ENCODE results near the gene ESRRG.

ESRRG gene

DNA sequence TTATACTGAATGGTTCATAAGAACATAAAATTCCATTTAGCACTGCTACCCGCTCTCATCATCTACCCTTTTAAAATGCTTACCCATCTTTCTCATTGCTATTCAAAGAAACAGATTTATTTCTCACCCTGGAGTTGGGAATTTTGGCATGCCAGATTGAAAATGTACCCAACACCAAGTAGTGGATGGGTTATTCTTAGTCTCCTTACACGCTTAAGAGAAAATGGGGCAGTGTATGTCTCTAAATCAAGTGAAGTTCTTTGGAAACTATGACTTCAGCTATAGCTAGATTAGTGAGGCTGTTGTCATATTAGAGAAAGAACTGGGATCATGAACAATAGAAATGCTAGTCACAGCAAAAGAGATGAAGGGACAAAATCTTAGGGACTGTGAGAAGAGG, 27.7 kb upstream of the ESRRG start:
- no peak overlapping the region for H3K27ac ChIP-seq (ENCODE audit: low read length)
- H3K9me2 ChIP-seq (replicated peaks; ENCODE audit: insufficient read depth, low read length), result no peaks in the 10 kb centered on the region
- H3F3A ChIP-seq (ENCODE audit: insufficient read depth, low read length), result no peaks in the 10 kb centered on the region
- no peak for TF ChIP-seq EZH2phosphoT487 (IDR thresholded peaks at IDR 0.05; ENCODE audit: low read length)
- TF ChIP-seq, protein P1, sequence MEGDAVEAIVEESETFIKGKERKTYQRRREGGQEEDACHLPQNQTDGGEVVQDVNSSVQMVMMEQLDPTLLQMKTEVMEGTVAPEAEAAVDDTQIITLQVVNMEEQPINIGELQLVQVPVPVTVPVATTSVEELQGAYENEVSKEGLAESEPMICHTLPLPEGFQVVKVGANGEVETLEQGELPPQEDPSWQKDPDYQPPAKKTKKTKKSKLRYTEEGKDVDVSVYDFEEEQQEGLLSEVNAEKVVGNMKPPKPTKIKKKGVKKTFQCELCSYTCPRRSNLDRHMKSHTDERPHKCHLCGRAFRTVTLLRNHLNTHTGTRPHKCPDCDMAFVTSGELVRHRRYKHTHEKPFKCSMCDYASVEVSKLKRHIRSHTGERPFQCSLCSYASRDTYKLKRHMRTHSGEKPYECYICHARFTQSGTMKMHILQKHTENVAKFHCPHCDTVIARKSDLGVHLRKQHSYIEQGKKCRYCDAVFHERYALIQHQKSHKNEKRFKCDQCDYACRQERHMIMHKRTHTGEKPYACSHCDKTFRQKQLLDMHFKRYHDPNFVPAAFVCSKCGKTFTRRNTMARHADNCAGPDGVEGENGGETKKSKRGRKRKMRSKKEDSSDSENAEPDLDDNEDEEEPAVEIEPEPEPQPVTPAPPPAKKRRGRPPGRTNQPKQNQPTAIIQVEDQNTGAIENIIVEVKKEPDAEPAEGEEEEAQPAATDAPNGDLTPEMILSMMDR (IDR thresholded peaks at IDR 0.05; ENCODE audit: low read length), result no peak
- no peak for TF ChIP-seq EZH2 (optimal IDR thresholded peaks at IDR 0.05; ENCODE audit: low read depth, low read length)
- no peak overlapping the region for H3K4me2 ChIP-seq (ENCODE audit: low read depth, low read length)
- DNase-seq, result no peak
- H2AFZ ChIP-seq (ENCODE audit: low read length), result no peak overlapping the region
- no peaks in the 10 kb centered on the region for H3K27me3 ChIP-seq (replicated peaks; ENCODE audit: insufficient read depth, low read length)
- no peaks in the 10 kb centered on the region for H3K79me2 ChIP-seq (ENCODE audit: low read length)
- no peak overlapping the region for H3K4me3 ChIP-seq (ENCODE audit: low read length)
- H4K20me1 ChIP-seq (ENCODE audit: insufficient read depth, low read length), result no peaks in the 10 kb centered on the region
- no peaks in the 10 kb centered on the region for H3K4me1 ChIP-seq (ENCODE audit: low read length)
- H3K36me3 ChIP-seq (replicated peaks; ENCODE audit: insufficient read depth, low read length), result no peaks in the 10 kb centered on the region
- H3K9me3 ChIP-seq (replicated peaks; ENCODE audit: insufficient read depth, low read length), result no peaks in the 10 kb centered on the region
- no peak overlapping the region for H3K9ac ChIP-seq (ENCODE audit: low read length)

DNA sequence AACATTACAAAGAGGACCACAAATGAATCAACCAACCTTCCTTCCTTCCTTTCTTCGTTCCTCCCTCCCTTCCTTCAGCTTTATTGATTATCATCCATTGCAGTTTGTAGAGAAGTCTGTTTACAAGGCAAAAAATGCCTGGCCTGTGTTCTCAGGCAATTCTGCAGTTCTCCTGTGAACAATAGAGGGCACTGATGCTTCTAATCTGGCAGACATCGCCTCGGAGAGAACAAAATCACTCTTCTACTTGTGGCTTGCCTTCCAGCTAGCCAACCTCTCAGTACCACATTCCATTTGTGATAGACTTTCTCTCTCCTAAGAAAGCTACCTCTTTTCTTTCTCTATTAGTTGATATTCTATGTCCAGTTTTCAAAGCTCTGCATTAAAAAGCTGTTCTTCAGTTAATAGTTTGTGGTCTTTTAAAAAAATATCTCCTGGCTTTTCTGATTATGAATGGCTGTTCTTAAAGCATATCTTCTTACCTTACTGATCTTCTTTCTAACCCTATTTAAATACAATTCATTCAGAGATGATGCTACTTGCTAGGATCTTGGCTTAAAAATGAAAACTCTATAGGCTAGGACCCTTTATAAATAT, 26.9 kb upstream of the ESRRG start:
- H3K9me3 ChIP-seq (replicated peaks; ENCODE audit: insufficient read depth, low read length), result no peaks in the 10 kb centered on the region
- H3K4me3 ChIP-seq (ENCODE audit: low read length), result no peak overlapping the region
- no peaks in the 10 kb centered on the region for H3K79me2 ChIP-seq (ENCODE audit: low read length)
- no peaks in the 10 kb centered on the region for H3F3A ChIP-seq (ENCODE audit: insufficient read depth, low read length)
- H3K36me3 ChIP-seq (replicated peaks; ENCODE audit: insufficient read depth, low read length), result no peaks in the 10 kb centered on the region
- no peak overlapping the region for H3K27ac ChIP-seq (ENCODE audit: low read length)
- H3K4me1 ChIP-seq (ENCODE audit: low read length), result no peaks in the 10 kb centered on the region
- peak; percentile 66 for DNase-seq
- H3K27me3 ChIP-seq (replicated peaks; ENCODE audit: insufficient read depth, low read length), result no peaks in the 10 kb centered on the region
- H3K9me2 ChIP-seq (replicated peaks; ENCODE audit: insufficient read depth, low read length), result no peaks in the 10 kb centered on the region
- no peaks in the 10 kb centered on the region for H4K20me1 ChIP-seq (ENCODE audit: insufficient read depth, low read length)
- TF ChIP-seq, protein P1 (IDR thresholded peaks at IDR 0.05; ENCODE audit: low read length), result peak; percentile 82
- no peak for TF ChIP-seq EZH2phosphoT487 (IDR thresholded peaks at IDR 0.05; ENCODE audit: low read length)
- H2AFZ ChIP-seq (ENCODE audit: low read length), result no peak overlapping the region
- no peak overlapping the region for H3K9ac ChIP-seq (ENCODE audit: low read length)
- no peak overlapping the region for H3K4me2 ChIP-seq (ENCODE audit: low read depth, low read length)

- Histone ChIP-seq H3K4me3 (ENCODE audit: low read length) (no peak overlapping the region), H3K79me2 (ENCODE audit: low read length) (no peaks in the 10 kb centered on the region)
These were observed 26.0 kb upstream of the ESRRG start for GRCh38 chr1:216749232-216749631.

More at GRCh38 chr1:216749232-216749631, 26.0 kb upstream of the ESRRG start:
- Histone ChIP-seq H2AFZ (ENCODE audit: low read length) (no peak overlapping the region), H3K9me3 (replicated peaks; ENCODE audit: insufficient read depth, low read length) (no peaks in the 10 kb centered on the region), H3K4me1 (ENCODE audit: low read length) (no peaks in the 10 kb centered on the region), H3K36me3 (replicated peaks; ENCODE audit: insufficient read depth, low read length) (no peaks in the 10 kb centered on the region), H4K20me1 (ENCODE audit: insufficient read depth, low read length) (no peaks in the 10 kb centered on the region), H3K27me3 (replicated peaks; ENCODE audit: insufficient read depth, low read length) (no peaks in the 10 kb centered on the region), H3K4me2 (ENCODE audit: low read depth, low read length) (no peak overlapping the region), H3K27ac (ENCODE audit: low read length) (no peak overlapping the region), H3K9ac (ENCODE audit: low read length) (no peak overlapping the region), H3K9me2 (replicated peaks; ENCODE audit: insufficient read depth, low read length) (no peaks in the 10 kb centered on the region), H3F3A (ENCODE audit: insufficient read depth, low read length) (no peaks in the 10 kb centered on the region)
- no peak for DNase-seq
- TF ChIP-seq EZH2phosphoT487 (IDR thresholded peaks at IDR 0.05; ENCODE audit: low read length), result no peak
- no peak for TF ChIP-seq EZH2 (optimal IDR thresholded peaks at IDR 0.05; ENCODE audit: low read depth, low read length)
- TF ChIP-seq, protein P1 (IDR thresholded peaks at IDR 0.05; ENCODE audit: low read length), result no peak

All from MM.1S (cell line).